ENCODE measurements around the gene IQCM.

DNA sequence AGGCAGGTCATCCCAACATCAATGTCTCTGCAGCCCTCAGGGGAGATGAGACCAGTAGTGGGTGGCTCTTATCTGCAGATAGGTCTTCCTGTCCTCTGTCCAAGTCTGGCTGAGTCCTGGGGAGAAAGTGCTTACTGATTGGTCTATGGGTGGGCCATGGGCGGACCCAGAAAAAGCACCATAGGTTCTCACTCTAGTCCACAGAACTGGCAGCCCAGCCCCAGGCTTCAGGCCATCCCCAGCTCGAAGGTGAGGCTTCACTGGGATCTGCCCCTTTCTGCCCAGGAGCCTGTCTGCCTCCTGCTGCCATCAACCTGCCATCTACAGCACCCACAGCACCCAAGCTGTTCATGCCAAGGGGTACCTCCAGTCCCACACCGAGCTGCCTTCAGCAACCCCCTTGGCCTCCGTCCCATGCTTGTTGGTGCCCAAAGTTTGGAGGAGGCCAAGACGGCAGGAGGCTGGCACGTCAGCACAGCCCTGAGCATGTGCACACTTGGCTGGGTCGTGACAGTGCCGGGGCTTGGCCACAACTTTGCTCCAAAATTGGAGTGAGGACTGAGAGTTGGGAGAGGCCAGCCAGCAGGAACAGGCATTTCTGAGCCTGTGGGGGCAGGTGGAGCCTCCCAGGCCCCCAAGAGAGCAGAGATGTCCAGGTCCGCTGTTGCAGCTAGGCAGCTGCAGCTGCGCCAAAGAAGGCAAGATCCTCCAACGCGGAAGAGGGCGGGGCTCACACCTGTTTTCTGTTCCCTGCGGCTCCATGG is 99.6 kb downstream of the IQCM start:
- TF ChIP-seq CTCF (IDR thresholded peaks at IDR 0.05): no peak
- no peak for TF ChIP-seq POLR2A (IDR thresholded peaks at IDR 0.05)
